Measurements from ENCODE around the gene SH3BGRL3. TPM values are rescaled to one million over a fixed set of nuclear protein-coding genes. Genes with fewer than 3 reads are reported as not detected.

Gene SH3BGRL3
- total RNA-seq, 1 experiment from 2014 or later, result 133 TPM

GRCh38 chr1:26284597-26285347 is 4.9 kb downstream of the SH3BGRL3 start:
- CTCF ChIA-PET, result interaction anchor here (0.5 to 2.7 kb wide), 28 partner anchors 9 to 147 kb away, joined by 3 to 21 read pairs (median 3); partner anchors contain the start of genes DHDDS, UBXN11 and ZNF593
- DNase-seq (ENCODE audit: unreplicated experiment), result peak; percentile 89
- Mint-ChIP-seq H3K9me3 (ENCODE audit: unreplicated experiment) (no peaks in the 10 kb centered on the region), H3K27ac (ENCODE audit: low read depth, unreplicated experiment) (peak overlapping the region; percentile 8), H3K4me3 (ENCODE audit: unreplicated experiment) (no peak overlapping the region), H3K27me3 (ENCODE audit: insufficient read depth, unreplicated experiment) (no peaks in the 10 kb centered on the region), H3K4me1 (ENCODE audit: insufficient read depth, unreplicated experiment) (peaks cover 40% of the 10 kb centered on the region), H3K36me3 (ENCODE audit: insufficient read depth, unreplicated experiment) (peaks cover 24% of the 10 kb centered on the region)
- peak; percentile 82 for TF ChIP-seq CTCF (IDR thresholded peaks at IDR 0.05; ENCODE audit: unreplicated experiment)
- intact Hi-C loops (cut with micrococcal nuclease), result loop anchor here (1.0 kb wide), 2 partner anchors 37 to 107 kb away; no protein-coding TSS in a partner anchor
- no TSS peak for BruUV-seq (replicated peaks)
- POLR2A ChIA-PET, result interaction anchor here (0.7 to 1.8 kb wide), 9 partner anchors 9 to 148 kb away, joined by 3 to 5 read pairs (median 3); partner anchors contain the start of genes CEP85, DHDDS and ZNF593

- Mint-ChIP-seq H3K27me3 (ENCODE audit: insufficient read depth, unreplicated experiment) (no peaks in the 10 kb centered on the region), H3K27ac (ENCODE audit: low read depth, unreplicated experiment) (peak overlapping the region; percentile 8), H3K4me1 (ENCODE audit: insufficient read depth, unreplicated experiment) (peaks cover 38% of the 10 kb centered on the region), H3K36me3 (ENCODE audit: insufficient read depth, unreplicated experiment) (peaks cover 19% of the 10 kb centered on the region), H3K9me3 (ENCODE audit: unreplicated experiment) (no peaks in the 10 kb centered on the region), H3K4me3 (ENCODE audit: unreplicated experiment) (no peak overlapping the region)
- POLR2A ChIA-PET, result interaction anchor here (0.7 to 1.8 kb wide), 5 partner anchors 15 to 132 kb away, joined by 3 to 5 read pairs (median 3); partner anchors contain the start of gene ZNF593
- DNase-seq (ENCODE audit: unreplicated experiment), result peak; percentile 49
- no TSS peak for BruUV-seq (replicated peaks)
- peak; percentile 33 for TF ChIP-seq CTCF (IDR thresholded peaks at IDR 0.05; ENCODE audit: unreplicated experiment)
- CTCF ChIA-PET, result interaction anchor here (0.6 to 2.7 kb wide), 25 partner anchors 9 to 155 kb away, joined by 3 to 21 read pairs (median 3); partner anchors contain the start of genes UBXN11 and ZNF593
- intact Hi-C loops (cut with micrococcal nuclease), result loop anchor here (1.0 kb wide), 2 partner anchors 36 to 106 kb away; no protein-coding TSS in a partner anchor
These were observed 5.6 kb downstream of the SH3BGRL3 start for GRCh38 chr1:26285366-26286063.

- no peak for DNase-seq (ENCODE audit: unreplicated experiment)
- H3K4me1 Mint-ChIP-seq (ENCODE audit: insufficient read depth, unreplicated experiment), result peaks cover 33% of the 10 kb centered on the region
- peaks cover 14% of the 10 kb centered on the region for H3K36me3 Mint-ChIP-seq (ENCODE audit: insufficient read depth, unreplicated experiment)
- no peaks in the 10 kb centered on the region for H3K9me3 Mint-ChIP-seq (ENCODE audit: unreplicated experiment)
- no TSS peak for BruUV-seq (replicated peaks)
- intact Hi-C loops (cut with micrococcal nuclease), result no loop called here
- no peak overlapping the region for H3K27ac Mint-ChIP-seq (ENCODE audit: low read depth, unreplicated experiment)
- no peaks in the 10 kb centered on the region for H3K27me3 Mint-ChIP-seq (ENCODE audit: insufficient read depth, unreplicated experiment)
- H3K4me3 Mint-ChIP-seq (ENCODE audit: unreplicated experiment), result no peak overlapping the region
- POLR2A ChIA-PET, result interaction anchor here (1.8 kb wide), 1 partner anchor 15 kb away, joined by 5 read pairs; no protein-coding TSS in a partner anchor
- TF ChIP-seq CTCF (IDR thresholded peaks at IDR 0.05; ENCODE audit: unreplicated experiment), result no peak
- CTCF ChIA-PET, result interaction anchor here (0.6 to 2.7 kb wide), 14 partner anchors 9 to 456 kb away, joined by 3 to 21 read pairs (median 7); partner anchors contain the start of gene UBXN11
These were observed 6.2 kb downstream of the SH3BGRL3 start for GRCh38 chr1:26286064-26286416.
